PC-3 (cell line): ENCODE results near the gene MANSC4. TPM values are rescaled to one million over a fixed set of nuclear protein-coding genes. Genes with fewer than 3 reads are reported as not detected.
A peak's percentile ranks its signal among the peaks of the same experiment; 100 is the strongest.

ENCODE experiments used
- ATAC-seq: fragments of 200-7000 bp; cut with Tn5 transposase; 2 replicates; pipeline ENCODE4 v1.9.1; 2020; ENCODE audit warnings: mild to moderate bottlenecking, moderate library complexity
- BruUV-seq: library from RNA; stranded (reverse); fragments of 400-500 nt; replicated peaks from 2 replicates; lab custom pipeline; 2021; lab: Mats Ljungman, UMichigan
- CTCF ChIA-PET: fragments of 300-600 bp; sonication (Branson Sonifier 250); formaldehyde crosslinking; loops from one replicate; lab custom pipeline; 2022; ENCODE audit warnings: antibody characterized with exemption; lab: Charles Lee
- POLR2A ChIA-PET: fragments of 300-600 bp; sonication (Branson Sonifier 250); formaldehyde crosslinking; loops from one replicate; lab custom pipeline; 2022; ENCODE audit warnings: antibody characterized with exemption; ENCODE audit not compliant: unreplicated experiment; lab: Charles Lee
- DNase-seq: peaks from one replicate; pipeline ENCODE4 v3.0.0-alpha.2; 2015
- H2AFZ ChIP-seq: fragments of 300-600 bp; sonication (generic); 2 replicates; pipeline ENCODE4 v1.6.0; 2016; ENCODE audit warnings: antibody characterized with exemption, low read length
- H3F3A ChIP-seq: fragments of 300-600 bp; sonication (generic); one replicate; pipeline ENCODE4 v1.6.0; 2017; ENCODE audit warnings: antibody characterized with exemption, low read length, control low read depth, mild to moderate bottlenecking; ENCODE audit not compliant: unreplicated experiment
- H3K27ac ChIP-seq: fragments of 300-600 bp; sonication (generic); 2 replicates; pipeline ENCODE4 v1.5.1; 2016; ENCODE audit warnings: mild to moderate bottlenecking, low read length
- H3K27me3 ChIP-seq: fragments of 300-600 bp; sonication (generic); 2 replicates; pipeline ENCODE4 v1.6.1; 2016; ENCODE audit warnings: low read length, mixed read lengths
- H3K36me3 ChIP-seq: fragments of 300-600 bp; sonication (generic); 2 replicates; pipeline ENCODE4 v1.6.1; 2016; ENCODE audit warnings: low read depth, mixed run types, low read length, mixed read lengths
- H3K4me1 ChIP-seq: fragments of 300-600 bp; sonication (generic); 2 replicates; pipeline ENCODE4 v1.5.1; 2016; ENCODE audit warnings: low read length; ENCODE audit not compliant: insufficient read depth
- H3K4me2 ChIP-seq: fragments of 300-600 bp; sonication (generic); 2 replicates; pipeline ENCODE4 v1.6.0; 2016; ENCODE audit warnings: low read length
- H3K4me3 ChIP-seq: fragments of 300-600 bp; sonication (generic); 2 replicates; pipeline ENCODE4 v1.5.1; 2016; ENCODE audit warnings: mild to moderate bottlenecking, low read length, mixed read lengths
- H3K79me2 ChIP-seq: fragments of 300-600 bp; sonication (generic); 2 replicates; pipeline ENCODE4 v1.6.1; 2017; ENCODE audit warnings: low read length, mixed read lengths
- H3K9ac ChIP-seq: fragments of 300-600 bp; sonication (generic); 2 replicates; pipeline ENCODE4 v1.6.0; 2016; ENCODE audit warnings: mild to moderate bottlenecking, low read length
- H3K9me2 ChIP-seq: fragments of 300-600 bp; sonication (generic); replicated peaks from 2 replicates; pipeline ENCODE4 v1.6.1; 2016; ENCODE audit warnings: mixed run types, low read length, mixed read lengths
- H3K9me3 ChIP-seq: fragments of 300-600 bp; sonication (generic); 2 replicates; pipeline ENCODE4 v1.6.1; 2016; ENCODE audit warnings: low read length, mixed read lengths
- H4K20me1 ChIP-seq: fragments of 300-600 bp; sonication (generic); 2 replicates; pipeline ENCODE4 v1.6.1; 2016; ENCODE audit warnings: low read length, mixed read lengths
- CTCF ChIP-seq: fragments of 300-600 bp; sonication (generic); conservative IDR thresholded peaks from 2 replicates; pipeline ENCODE4 v1.5.1; 2017; ENCODE audit warnings: antibody characterized with exemption, low read depth, mild to moderate bottlenecking, low read length
- EZH2 ChIP-seq: fragments of 300-600 bp; sonication (generic); IDR thresholded peaks from one replicate; pipeline ENCODE4 v1.6.1; 2017; ENCODE audit warnings: antibody characterized with exemption, mild to moderate bottlenecking, low read length; ENCODE audit not compliant: unreplicated experiment
- EZH2phosphoT487 ChIP-seq: fragments of 300-600 bp; sonication (generic); IDR thresholded peaks from 2 replicates; pipeline ENCODE4 v1.6.1; 2018; ENCODE audit warnings: mild to moderate bottlenecking, antibody characterized with exemption, low read length, borderline replicate concordance
- intact Hi-C: fragments of 100-400 bp; cut with micrococcal nuclease; formaldehyde crosslinking; loops from 2 replicates; pipeline ENCODE4 v1.9.0; 2023
- total RNA-seq: library from RNA; depleted of rRNA; stranded (reverse); fragments of >200 nt; gene quantifications from 2 replicates; pipeline ENCODE4 v1.2.3, GENCODE V29; 2014

The MANSC4 gene
- total RNA-seq, 1 experiment from 2014 or later, result 1.9 TPM

GRCh38 chr12:27802511-27802910 is 22.5 kb upstream of the MANSC4 start:
- DNase-seq, result no peak
- H3K4me3 ChIP-seq, result no peak overlapping the region
- no peak for ATAC-seq
- H3K9me3 ChIP-seq, result no peaks in the 10 kb centered on the region
- no peak overlapping the region for H2AFZ ChIP-seq
- no peaks in the 10 kb centered on the region for H3F3A ChIP-seq
- H3K4me1 ChIP-seq, result no peaks in the 10 kb centered on the region
- H3K79me2 ChIP-seq, result no peaks in the 10 kb centered on the region
- intact Hi-C loops, result no loop called here
- no TSS peak for BruUV-seq
- no peak for TF ChIP-seq EZH2
- no peak for TF ChIP-seq EZH2phosphoT487
- no peak for TF ChIP-seq CTCF
- H3K4me2 ChIP-seq, result no peak overlapping the region
- H3K27me3 ChIP-seq, result no peaks in the 10 kb centered on the region
- CTCF ChIA-PET, result no interaction called here
- no peak overlapping the region for H3K9ac ChIP-seq
- H3K36me3 ChIP-seq, result peaks cover 21% of the 10 kb centered on the region
- H3K27ac ChIP-seq, result no peak overlapping the region
- no peaks in the 10 kb centered on the region for H4K20me1 ChIP-seq
- no peaks in the 10 kb centered on the region for H3K9me2 ChIP-seq
- POLR2A ChIA-PET, result interaction anchor here (0.7 kb wide), 1 partner anchor 20 kb away, joined by 3 read pairs; no protein-coding TSS in a partner anchor

GRCh38 chr12:27801630-27802029 is 21.6 kb upstream of the MANSC4 start:
- Histone ChIP-seq H3K27ac (no peak overlapping the region), H3K9me3 (no peaks in the 10 kb centered on the region), H3K4me1 (no peaks in the 10 kb centered on the region), H3K9ac (no peak overlapping the region), H3K4me3 (no peak overlapping the region), H3K27me3 (no peaks in the 10 kb centered on the region), H4K20me1 (no peaks in the 10 kb centered on the region), H2AFZ (no peak overlapping the region), H3K9me2 (no peaks in the 10 kb centered on the region), H3K79me2 (no peaks in the 10 kb centered on the region), H3F3A (no peaks in the 10 kb centered on the region), H3K36me3 (peaks cover 30% of the 10 kb centered on the region), H3K4me2 (no peak overlapping the region)
- TF ChIP-seq CTCF (no peak), EZH2 (no peak), EZH2phosphoT487 (no peak)
- CTCF ChIA-PET, result no interaction called here
- ATAC-seq (no peak), DNase-seq (no peak)
- intact Hi-C loops, result no loop called here
- TSS peak; percentile 2 for BruUV-seq
- POLR2A ChIA-PET, result no interaction called here

DNA sequence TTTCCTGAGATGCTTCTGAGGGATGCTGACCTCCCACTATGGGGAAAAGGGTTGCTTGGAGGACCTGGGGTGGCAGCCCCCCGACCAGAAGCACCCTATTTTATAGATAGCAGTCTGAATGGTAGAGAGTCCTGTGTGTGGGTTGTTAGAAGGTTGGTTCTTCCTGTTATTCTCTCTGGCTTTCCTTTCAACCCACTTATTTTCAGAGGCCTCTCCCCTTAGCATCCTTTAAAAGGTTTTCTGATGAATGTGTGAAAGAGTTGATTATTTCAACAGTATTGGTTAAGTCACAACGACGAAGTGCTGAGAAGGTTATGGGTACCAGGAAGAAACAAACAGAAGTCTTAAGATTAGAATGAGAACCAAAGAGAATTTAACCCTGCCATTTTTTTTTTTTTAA is 20.8 kb upstream of the MANSC4 start:
- ATAC-seq (no peak), DNase-seq (no peak)
- no peak overlapping the region for H2AFZ ChIP-seq
- no peak overlapping the region for H3K4me3 ChIP-seq
- no peak overlapping the region for H3K9ac ChIP-seq
- H3K27ac ChIP-seq, result no peak overlapping the region
- no peaks in the 10 kb centered on the region for H3K27me3 ChIP-seq
- TF ChIP-seq EZH2 (no peak), EZH2phosphoT487 (no peak), CTCF (no peak)
- no peaks in the 10 kb centered on the region for H3F3A ChIP-seq
- CTCF ChIA-PET, result interaction anchor here (0.8 kb wide), 1 partner anchor 21 kb away, joined by 9 read pairs; no protein-coding TSS in a partner anchor
- H4K20me1 ChIP-seq, result no peaks in the 10 kb centered on the region
- H3K79me2 ChIP-seq, result no peaks in the 10 kb centered on the region
- POLR2A ChIA-PET, result no interaction called here
- intact Hi-C loops, result no loop called here
- BruUV-seq, result no TSS peak
- no peaks in the 10 kb centered on the region for H3K9me3 ChIP-seq
- H3K4me1 ChIP-seq, result no peaks in the 10 kb centered on the region
- H3K9me2 ChIP-seq, result no peaks in the 10 kb centered on the region
- H3K36me3 ChIP-seq, result peaks cover 31% of the 10 kb centered on the region
- H3K4me2 ChIP-seq, result no peak overlapping the region
